Activated CD8-positive, alpha-beta memory T cell treated with anti-CD3 and anti-CD28 coated beads for 24 hours (primary cell): ENCODE data around the gene VWA1.

Source experiments
- DNase-seq: peaks from one replicate; pipeline ENCODE4 v3.0.0-alpha.2; 2020

Gene VWA1

DNA sequence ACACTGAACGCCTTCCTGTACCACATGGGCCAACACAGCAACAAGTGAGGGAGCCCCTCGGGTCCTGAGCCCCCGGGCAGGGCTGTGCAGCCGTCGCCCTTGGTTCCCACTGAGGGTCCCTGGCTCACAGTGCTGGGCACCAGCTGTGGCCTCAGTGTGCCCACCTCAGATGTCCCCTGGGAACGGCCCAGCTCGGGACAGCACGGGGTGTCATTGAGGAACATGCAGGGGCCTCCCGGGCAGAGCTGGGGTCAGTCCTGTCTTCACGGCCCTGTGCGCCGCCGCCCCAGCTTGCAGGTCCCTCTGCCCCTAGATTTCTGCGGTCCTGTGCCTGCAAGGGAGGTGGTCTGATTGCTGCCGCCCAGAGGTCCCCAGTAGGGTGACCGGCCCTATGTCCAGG, 53.7 kb downstream of the VWA1 start:
- DNase-seq, result no peak

DNA sequence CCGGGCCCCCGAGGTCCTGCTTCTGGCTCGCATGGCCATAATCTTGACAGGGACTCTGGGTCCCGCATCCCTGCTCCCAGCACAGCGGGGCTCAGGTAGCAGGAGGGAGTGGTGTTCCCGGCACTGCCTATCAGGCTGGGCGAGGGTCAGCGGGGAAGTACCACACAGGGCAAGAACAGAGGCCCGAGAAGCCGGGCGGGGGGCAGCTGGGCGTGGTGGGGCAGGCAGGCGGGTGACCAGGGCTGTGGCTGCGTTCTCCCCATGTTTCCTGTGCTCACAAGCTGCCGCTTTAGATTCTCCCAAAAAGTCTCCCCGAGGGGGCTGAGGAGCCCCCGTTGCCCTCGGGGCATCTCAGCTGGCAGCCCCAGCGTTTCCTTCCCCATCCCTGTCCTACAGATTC, 54.4 kb downstream of the VWA1 start:
- no peak for DNase-seq

DNA sequence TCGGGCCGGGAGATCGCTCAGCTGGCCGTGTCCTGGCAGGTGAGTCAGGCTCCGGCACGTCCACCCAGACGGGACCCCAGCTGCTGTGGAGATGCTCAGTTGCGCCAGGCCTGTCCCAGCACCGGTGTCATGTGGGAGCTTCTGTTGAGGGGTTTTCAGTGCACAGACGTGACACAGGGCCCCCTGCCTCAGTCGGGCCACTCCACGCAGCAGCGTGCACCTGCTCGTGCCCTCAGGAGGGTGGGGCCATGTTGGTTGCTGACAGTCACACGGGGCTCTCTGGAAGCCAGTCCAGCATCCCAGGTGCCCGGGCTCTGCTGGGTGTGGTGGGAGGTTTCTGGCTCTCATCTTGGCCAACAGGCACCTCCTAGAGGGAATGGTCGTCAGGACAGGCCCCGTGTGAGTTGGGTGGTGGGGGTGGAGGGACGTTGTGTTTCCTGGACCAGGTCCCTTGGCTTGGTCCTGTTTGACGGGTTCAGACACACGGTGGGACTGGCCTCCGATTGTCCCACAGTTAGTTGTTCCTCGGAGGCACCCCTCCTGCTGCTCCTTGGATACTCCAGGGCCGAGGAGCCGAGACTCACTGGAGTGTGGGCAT, 55.2 kb downstream of the VWA1 start:
- no peak for DNase-seq

DNA sequence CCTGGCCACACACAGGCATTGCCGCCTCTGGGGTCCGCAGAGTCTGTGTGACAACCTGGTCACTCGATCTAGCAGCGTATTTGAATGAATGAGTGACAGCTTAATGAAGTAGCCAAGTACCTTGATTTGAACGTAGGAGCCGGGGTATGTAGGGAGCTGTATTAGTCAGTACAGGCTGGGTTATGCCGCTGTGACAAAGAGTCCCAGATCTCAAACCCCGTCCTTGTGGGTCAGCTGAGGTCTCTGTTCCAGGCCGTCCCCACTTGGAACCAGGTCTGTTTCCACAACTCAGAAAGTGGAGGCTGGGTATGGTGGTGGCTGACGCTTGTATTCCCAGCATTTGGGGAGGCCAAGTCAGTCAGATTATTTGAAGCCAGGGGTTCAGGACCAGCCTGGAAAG, 56.1 kb downstream of the VWA1 start:
- no peak for DNase-seq
